ENCODE measurements around the gene PNKD.

- no peak for TF ChIP-seq SUZ12 (IDR thresholded peaks at IDR 0.05; ENCODE audit: unreplicated experiment)
- TF ChIP-seq, protein P1, sequence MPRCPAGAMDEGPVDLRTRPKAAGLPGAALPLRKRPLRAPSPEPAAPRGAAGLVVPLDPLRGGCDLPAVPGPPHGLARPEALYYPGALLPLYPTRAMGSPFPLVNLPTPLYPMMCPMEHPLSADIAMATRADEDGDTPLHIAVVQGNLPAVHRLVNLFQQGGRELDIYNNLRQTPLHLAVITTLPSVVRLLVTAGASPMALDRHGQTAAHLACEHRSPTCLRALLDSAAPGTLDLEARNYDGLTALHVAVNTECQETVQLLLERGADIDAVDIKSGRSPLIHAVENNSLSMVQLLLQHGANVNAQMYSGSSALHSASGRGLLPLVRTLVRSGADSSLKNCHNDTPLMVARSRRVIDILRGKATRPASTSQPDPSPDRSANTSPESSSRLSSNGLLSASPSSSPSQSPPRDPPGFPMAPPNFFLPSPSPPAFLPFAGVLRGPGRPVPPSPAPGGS (IDR thresholded peaks at IDR 0.05; ENCODE audit: borderline replicate concordance, insufficient read depth, low read depth, low read length, poor library complexity, severe bottlenecking): no peak
These were observed 13.9 kb downstream of the PNKD start for GRCh38 chr2:218284106-218284811.
